Erythroblast (primary cell): ENCODE results near the gene SLC25A28.
"Not testable (repeated sequence)": the region's sequence is repeated elsewhere in the genome, so short reads cannot be mapped to it uniquely, and the experiment has no call there.

Source experiments
- DNase-seq, 2 experiments: peaks; one replicate each; lab custom pipeline; 2025; lab: John Stamatoyannopoulos, UW
- GATA1 ChIP-seq: IDR thresholded peaks from 2 replicates; pipeline ENCODE4 v1.6.1; 2011; ENCODE audit warnings: low read depth, mild to moderate bottlenecking, control low read depth, low read length, moderate library complexity
- POLR2A ChIP-seq: IDR thresholded peaks from 2 replicates; pipeline ENCODE4 v1.6.1; 2011; ENCODE audit warnings: mild to moderate bottlenecking, low read length

Gene SLC25A28

DNA sequence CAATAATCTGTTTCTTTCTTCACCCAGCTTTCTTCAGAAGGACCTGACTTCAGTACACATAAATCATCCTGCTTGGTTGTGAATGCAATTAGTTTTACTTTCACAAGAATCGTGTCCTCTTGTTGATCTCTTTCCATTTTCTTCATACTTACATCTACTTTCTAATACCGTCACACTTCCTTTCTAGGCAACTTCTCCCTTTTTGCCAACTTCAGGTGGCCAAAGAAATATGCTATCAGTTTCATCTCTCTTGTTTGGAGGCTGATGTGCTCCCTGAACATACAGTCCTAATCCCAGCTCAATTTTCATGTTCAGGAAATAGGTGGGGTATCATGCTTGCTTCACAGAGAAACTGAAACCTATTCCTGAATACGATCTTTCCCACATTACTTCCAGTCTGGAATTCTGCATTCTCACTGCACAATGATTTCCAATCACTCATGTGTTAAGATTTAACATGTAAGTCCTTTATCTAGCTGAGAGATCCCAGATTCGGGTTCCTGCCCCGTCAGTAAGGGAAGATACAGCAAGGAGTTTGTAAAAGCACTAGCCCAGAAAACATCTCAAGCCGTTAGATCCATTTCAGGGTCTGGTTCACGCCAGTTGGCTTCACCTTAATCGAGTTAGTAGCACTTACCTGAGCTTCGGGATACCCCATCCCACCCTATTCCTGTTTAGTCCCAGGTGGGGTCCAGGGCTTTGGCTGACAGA, 994 bp downstream of the SLC25A28 start:
- peak; percentile 44 to 63 for DNase-seq
- TF ChIP-seq POLR2A (no peak), GATA1 (no peak)

DNA sequence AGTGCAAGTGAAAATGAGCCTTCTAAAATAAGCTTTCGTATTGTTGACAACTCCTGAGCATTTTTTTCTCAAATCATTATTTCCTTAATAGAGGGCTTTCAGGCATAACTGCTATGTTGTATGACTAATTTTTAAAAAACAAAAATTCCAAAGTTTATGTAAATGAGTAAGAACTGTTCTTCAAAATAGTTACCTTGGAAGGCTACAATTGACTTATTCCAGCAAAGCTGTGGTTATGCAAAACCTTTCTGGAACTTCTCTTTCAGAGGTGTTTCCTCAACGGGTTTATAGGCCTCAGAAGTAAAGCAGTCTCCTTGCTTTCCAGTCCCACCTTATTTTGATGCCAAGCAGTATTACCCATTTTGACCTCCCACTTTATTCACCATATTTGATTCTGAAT, 2.5 kb downstream of the SLC25A28 start:
- TF ChIP-seq GATA1: no peak
- TF ChIP-seq POLR2A: no peak
- DNase-seq: no peak

DNA sequence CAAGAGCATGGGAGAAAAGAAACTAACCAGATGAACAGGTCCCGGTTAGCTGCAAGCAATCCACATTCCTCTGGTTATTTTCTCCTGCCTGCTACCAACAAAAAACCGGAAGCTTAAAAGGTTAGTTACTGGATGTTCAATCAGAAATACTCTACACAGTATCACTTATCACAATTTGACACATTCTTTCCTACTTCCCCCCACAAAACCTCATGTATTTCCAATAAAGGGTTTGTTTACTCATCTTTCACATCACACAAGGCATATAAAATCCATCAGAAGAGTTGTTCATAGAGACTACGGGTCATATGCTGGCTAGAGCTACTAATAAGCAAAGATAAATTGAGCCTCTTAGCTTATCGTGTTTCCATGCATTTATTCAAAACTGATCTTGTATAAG, 4.8 kb downstream of the SLC25A28 start:
- no peak for DNase-seq
- TF ChIP-seq POLR2A (no peak), GATA1 (no peak)

DNA sequence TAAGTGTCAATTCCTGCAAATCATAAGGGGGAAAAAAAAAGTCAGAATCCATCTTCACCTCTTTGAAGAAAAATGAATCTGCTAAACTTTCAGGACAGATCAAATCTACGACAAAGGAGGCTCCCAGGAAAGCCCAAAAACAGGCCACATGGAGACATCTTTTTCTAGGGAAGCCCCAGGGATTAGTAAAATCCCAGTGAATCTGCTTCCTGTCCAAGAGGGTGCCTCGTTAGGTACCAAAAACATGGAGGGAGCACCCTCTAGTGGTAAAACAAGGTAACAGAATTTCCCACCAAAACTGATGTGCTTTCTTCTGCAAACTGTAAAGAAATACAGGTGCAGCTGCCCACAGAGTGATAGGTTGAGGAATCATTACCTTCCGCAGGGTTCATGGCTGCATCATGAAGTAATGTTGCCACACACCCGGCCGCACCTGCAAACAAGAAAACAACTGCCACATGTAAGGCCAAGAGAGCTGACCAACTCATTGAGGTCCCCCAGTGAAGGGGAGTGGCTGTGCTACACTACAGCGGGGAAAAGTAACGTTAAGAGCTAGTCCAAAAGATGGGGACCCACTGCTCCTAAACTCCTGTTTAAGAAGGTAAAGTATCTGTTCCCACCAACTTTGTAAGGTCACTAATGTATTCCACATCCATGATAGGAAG, 7.9 kb downstream of the SLC25A28 start:
- peak; percentile 58 to 76 for DNase-seq
- no peak for TF ChIP-seq GATA1
- TF ChIP-seq POLR2A: peak; percentile 14

DNA sequence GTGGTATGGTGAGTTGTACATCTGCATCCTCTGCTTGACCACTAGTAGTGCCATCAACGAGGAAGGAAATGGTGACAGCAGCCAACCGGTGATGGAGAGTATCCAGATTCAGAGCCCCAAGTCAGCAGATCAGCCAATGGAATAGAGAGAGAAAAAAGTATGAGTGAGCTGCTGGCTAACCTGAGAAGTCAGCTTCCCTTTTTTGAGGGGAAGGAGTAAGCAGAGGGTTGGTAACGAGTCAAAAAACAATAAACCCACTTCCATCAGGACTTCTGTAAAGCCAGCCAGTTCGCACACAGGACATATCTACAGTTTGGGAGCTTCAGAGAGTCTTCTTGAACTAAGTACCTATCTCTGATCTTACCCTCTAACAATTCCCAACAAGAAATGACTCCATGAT, 8.9 kb downstream of the SLC25A28 start:
- no peak for TF ChIP-seq GATA1

DNA sequence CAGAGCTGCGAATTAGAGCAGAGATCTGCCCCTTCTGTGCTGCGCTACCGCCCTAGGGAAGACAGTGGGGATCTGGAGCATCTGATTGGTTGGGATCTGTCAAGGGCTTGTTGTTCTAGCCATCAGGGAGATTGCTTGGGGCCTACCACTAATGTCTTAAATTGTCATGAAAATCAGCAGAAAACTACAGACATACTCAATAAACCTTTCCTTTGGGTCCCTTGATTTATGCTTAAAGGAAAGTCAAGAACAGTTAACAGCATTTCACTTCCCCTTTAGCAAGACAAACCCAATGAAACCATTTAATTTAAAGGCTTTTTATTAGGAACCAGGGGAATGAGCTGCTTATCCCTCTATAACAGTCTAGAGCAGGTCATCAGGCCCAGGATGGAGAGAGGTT, 10.0 kb downstream of the SLC25A28 start:
- no peak for DNase-seq
- TF ChIP-seq GATA1 (no peak), POLR2A (no peak)

More for the DNA sequence above, 8.9 kb downstream of the SLC25A28 start:
- no peak for DNase-seq

DNA sequence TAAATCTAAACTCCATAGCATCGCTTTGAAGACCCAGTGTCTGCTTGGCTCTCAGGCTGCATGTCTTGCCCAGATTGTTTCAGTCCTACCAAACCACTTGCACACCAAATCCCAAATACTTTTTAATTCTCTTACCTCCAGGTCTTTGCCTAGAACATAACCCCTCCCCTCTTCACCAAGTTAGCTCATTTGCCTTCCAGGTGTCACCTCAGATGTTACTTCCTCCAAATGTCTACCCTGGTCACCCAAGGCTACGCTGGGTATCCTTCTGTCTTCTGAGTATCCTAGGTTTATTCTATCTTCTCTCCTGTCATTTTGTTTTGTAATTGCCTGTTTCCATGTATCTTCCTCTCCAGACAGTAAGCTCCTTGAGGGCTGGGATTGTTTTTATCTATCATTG, 11.1 kb downstream of the SLC25A28 start:
- DNase-seq: no peak
- TF ChIP-seq POLR2A (no peak), GATA1 (no peak)

DNA sequence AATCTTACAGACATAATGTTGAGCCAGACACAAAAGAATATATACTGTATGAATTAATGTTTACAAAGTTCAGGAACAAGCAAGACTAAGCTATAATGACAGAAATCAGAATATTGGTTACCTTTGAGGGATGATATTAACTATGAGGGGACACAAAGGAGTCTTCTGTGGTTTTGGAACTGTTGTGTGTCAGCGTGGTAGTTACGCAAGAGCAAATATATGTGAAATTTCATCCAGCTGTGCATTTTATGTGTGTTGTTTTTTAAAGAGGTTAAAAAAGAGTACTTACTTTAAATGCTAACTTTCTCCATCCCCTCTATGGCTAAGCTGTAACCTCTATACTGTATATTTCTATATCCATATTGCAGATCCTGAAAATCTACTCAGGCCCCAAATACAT, 14.9 kb downstream of the SLC25A28 start:
- no peak for DNase-seq
- no peak for TF ChIP-seq GATA1
- TF ChIP-seq POLR2A: no peak

DNA sequence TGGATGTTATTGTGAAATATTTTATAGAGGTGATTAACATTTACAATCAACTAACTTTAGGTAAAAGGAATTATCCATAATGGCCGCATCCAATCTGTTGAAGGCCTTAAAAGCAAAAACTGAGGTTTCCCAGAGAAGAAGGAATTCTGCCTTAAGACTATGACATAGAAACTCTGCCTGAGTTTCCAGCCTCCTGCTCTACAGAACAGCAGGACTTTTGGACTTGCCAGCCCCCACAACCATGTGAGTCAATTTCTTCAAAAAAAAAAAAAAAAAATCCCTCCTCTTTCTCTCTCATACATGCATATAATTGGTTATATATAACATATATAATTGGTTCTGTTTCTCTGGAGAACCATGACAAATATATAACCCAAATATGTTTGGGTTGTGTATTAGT, 15.4 kb downstream of the SLC25A28 start:
- TF ChIP-seq POLR2A (no peak), GATA1 (no peak)
- no peak for DNase-seq

DNA sequence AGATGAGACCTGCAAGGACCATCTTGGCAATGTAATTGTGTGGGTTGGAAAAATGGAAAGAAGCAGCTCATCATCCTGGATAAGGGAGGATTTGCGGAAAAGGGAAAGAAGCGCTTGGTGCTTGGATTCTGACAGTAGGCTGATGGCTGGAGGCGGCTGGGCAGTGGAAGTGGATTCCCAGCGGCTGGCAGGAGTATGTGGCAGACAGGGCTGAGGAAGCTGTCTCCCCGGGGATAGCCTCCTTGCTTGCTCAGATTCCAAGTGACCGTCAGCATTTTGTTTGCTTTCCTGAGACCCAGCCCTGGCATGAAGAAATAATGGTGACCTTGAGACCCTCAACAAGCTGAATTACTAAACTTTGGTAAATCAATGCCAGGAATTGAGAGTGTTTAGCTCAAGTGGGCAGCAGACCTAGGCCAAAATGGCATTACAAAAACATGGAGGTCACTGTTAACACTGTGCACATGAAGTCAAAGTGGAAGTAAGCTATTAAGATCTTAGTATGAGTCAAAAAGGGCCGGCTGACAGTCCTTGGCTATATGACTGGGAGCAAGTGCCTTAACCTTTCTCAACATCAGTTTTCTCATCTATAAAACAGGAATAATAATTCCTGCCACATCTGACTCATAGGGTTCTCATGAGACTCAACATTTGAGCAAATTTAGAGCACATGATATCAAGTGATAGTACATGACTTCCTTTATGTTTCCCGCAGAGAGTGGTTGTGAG, 21.3 kb downstream of the SLC25A28 start:
- DNase-seq: no peak
- TF ChIP-seq POLR2A: no peak
- no peak for TF ChIP-seq GATA1

DNA sequence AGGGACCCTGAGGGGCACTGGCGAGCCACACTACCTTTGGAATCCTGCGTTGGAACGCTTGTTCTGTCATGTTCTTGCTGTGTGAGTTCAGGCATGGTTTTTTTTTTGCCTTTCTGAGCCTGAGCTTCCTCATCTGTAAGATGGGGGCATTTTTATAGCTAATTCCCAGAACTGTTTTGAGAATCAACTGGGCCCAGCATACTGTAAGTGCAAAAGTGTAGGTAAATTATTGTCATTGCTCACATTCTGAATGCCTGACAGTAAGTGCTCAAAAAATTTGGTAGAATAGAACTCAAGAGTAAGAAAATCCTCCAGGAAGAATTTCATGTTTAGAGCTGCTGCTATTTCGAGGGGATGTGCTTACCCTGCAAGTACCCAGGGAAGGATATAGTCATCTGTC, 22.2 kb downstream of the SLC25A28 start:
- no peak for DNase-seq
- TF ChIP-seq GATA1 (no peak), POLR2A (no peak)

DNA sequence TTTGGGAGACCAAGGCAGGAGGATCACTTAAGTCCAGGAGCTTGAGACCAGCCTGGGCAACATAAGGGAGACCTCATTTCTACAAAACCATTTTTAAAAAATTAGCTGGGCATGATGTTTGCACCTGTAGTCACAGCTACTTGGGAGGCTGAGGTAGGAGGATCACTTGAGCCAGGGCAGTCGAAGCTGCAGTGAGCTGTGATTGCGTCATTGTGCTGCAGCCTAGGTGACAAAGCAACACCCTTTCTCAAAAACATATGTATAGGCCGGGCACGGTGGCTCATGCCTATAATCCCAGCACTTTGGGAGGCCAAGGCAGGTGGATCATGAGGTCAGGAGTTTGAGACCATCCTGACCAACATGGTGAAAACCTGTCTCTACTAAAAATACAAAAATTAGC, 23.5 kb downstream of the SLC25A28 start:
- not testable (repeated sequence) for DNase-seq

DNA sequence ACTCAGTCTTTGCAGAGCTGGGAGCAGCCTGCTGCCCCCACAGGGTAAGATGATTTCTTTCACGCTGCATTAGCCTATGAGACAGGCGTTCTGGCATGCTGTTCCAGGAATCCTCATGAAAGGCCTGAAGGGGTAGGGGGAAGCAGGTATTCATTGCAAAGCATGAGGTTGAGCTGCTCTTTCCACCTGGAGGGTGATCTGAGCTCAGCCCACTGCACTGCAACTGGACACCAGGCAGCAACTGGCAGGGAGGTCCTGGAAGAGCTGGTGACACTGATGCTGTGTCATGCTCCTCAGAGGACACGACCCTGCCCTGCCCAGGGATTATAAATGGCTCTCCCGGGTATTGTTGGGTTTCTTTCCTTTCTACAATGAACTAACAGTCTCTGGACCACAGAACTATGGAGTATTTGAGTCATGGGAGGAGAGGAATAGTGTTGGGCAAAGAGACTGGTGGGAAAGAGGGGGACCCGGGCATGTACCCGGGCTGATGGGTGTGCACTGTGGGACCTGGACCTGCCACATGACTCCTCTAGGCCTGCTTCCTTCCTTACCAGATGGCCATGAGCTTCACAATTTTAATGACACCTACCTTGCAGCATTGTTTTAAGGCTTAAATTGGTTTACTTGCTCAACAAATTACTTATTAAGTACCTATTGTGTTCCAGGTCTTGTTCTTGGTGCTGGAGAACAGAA, 24.3 kb downstream of the SLC25A28 start:
- DNase-seq: no peak
- TF ChIP-seq POLR2A: no peak
- no peak for TF ChIP-seq GATA1

DNA sequence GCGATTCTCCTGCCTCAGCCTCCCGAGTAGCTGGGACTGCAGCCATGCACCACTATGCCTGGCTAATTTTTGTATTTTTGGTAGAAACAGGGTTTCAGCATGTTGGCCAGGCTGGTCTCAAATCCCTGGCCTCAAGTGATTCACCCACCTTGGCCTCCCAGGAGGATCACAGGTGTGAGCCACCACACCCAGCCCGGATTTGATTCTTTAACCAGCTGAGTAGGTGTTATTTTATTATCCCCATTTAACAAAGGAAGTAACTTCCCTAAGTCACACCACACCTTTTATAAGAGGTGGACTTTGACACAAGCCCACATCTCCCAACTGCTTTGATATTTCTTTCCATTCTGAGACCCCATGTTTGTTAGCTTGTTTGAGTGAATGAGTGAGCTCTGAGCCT, 25.0 kb downstream of the SLC25A28 start:
- DNase-seq: no peak
- TF ChIP-seq POLR2A (no peak), GATA1 (no peak)
